Esophagus mucosa (tissue), 1 donor: Measurements from ENCODE around the gene PDLIM4. TPM values are rescaled to one million over a fixed set of nuclear protein-coding genes. Genes with fewer than 3 reads are reported as not detected.

Source experiments
- ATAC-seq: fragments of 200-7000 bp; cut with Tn5 transposase; one replicate; pipeline ENCODE4 v1.9.1; 2020
- total RNA-seq: library from RNA; stranded (reverse); gene quantifications from one replicate; pipeline ENCODE4 v1.2.4, GENCODE V29; 2023
- donor health status: DM: yes; HTN: yes; CAD: no.

PDLIM4 gene
- total RNA-seq, 1 donor from 2014 or later, result 26.9 TPM

GRCh38 chr5:132253452-132254320 is 3.8 kb upstream of the PDLIM4 start:
- peak; percentile 59 for ATAC-seq

DNA sequence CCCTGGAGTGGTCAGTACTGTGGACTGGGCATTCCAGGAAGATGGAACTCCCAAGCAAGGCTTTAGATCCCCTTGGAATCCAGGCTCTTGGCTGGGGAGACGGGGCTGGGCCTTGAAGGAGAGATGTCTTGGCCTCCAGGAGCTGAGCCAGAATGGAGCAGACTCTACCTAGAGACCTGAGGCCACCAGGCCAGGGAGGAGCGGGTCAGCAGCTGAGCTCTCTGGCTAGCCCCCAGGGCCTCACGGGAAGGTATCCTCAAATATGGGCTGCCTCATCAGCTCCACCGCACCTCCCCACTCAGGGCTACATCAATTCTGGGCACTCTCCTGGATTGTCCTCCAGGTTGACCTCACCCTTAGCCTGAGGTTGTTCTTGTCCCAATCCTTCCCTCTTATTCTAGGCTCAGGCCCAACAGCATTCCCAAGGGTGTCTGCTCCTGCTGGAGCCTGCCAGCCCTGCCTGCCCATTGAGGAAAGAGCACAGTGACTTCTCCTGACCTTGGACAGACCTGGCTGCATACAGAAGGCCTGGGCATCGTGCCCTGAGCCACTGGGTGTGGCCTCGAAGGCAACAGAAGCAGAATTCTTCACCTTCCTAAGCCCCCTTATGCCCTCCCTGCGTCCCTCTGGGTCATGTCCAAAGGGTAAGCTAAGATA is 3.0 kb upstream of the PDLIM4 start:
- ATAC-seq, result no peak

DNA sequence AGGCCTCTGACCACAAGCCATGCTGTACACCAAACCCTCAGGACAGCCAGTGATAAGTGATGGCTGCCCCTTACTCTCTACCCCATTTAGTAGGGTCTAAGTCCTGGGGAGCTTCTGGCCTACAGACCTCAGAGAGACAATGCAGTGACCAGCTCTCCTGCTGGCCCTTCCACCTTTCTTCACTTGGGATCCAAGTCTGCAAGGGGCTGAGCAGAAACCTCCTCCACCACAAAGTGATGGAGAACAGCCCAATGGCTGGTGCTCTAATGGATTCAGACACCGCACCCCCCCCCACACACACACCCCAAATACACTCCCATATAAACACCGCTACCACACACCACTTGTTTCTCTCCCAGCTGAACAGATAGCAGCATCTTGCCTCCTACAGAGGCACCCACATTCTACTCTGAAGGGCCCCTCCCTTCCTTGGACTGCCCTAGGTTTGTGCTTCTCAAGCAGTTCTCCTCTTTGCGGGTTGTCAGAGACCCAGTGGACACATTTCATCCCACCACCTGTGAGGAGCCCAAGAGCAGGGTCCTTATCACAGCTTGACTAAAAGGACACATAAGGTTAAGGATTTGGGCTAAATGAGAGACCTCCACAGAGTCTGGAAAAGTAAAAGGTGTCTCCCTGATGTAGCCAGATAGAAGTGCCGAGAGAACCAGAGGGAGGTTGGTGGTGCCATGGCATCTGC is 1.3 kb upstream of the PDLIM4 start:
- ATAC-seq, result no peak

DNA sequence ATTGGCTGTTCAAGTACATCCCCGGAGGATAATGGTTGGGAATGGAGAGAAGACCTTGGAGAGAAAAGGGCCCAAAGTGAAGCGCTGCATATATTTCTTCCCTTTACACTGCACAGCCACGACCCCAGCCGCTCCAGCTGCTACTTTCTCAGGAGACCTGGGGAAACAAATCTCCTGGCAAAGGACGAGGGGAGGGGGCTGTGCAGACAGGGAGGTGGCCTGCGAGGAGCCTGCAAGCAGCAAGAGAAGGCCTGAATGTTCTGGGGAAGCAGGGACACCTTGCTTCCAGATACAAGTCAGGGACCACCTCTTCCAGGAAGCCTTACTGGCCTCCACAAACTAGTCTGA is 739 bp upstream of the PDLIM4 start:
- no peak for ATAC-seq

DNA sequence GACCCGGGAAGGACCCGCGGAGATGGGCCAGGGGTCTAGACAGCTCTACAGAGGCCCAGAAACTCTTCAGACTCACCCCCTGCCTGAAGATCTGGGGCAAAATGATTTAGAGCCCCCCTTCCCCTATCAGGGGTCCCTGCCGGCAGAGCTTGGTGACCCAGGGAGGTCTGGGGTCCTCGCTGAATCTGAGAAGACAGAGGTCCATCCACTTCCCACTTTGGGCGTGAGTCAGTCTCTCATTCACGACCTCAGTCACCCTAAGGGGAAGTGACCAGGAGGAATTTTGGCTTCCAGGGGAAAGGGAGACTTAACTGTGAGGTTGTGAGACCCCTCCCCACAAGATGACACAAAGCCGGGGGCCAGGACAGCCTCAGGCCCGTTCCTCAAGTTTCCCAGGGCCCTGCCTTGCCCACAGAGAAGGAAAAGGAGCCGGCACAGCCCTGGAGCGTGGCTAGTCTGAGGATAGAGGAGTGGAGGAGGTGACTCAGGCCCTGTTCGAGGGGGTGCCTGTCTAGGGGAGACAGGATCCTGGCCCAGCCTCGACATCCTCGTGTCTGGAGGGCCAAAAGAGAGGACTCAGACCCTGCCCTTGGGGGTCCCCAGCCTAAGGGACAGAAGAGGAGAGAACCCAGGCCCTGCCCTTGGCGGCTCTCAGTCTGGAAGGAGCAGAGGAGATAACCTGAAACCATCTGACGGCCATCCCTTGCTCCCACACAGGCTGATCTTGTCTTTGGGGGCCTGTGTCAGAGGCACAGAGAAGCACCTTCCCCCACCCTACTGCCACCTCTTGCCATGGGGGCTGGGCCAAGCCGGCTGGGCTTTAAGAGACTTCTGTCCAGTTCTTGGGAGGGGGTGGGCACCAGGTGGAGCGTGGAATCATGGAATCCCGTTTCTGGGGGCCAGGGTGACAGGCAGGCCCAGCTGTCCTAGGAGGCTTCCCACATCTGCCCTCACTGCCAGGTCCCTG is 889 bp downstream of the PDLIM4 start:
- peak; percentile 60 for ATAC-seq

GRCh38 chr5:132259069-132259851 is 1.8 kb downstream of the PDLIM4 start:
- ATAC-seq, result peak; percentile 61

DNA sequence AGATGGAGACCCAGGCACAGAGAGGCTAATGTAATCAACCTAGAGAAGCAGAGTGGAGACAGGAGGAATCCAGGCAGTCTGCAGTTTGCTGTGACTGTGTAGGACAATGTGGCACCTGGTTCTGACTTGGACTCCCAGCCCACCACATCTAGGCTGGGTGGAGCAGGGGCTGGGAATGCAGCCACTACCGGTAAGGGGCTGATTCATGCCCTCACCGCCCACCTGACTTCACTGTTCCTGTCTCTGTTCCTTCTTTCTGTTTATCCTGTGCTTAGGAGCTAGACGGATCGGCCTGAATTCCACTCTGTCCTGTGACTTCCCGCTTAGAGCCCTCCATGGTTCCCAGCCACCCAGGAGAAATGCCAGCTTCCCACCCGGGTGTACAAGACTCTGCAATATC is 2.6 kb downstream of the PDLIM4 start:
- ATAC-seq, result peak; percentile 6

DNA sequence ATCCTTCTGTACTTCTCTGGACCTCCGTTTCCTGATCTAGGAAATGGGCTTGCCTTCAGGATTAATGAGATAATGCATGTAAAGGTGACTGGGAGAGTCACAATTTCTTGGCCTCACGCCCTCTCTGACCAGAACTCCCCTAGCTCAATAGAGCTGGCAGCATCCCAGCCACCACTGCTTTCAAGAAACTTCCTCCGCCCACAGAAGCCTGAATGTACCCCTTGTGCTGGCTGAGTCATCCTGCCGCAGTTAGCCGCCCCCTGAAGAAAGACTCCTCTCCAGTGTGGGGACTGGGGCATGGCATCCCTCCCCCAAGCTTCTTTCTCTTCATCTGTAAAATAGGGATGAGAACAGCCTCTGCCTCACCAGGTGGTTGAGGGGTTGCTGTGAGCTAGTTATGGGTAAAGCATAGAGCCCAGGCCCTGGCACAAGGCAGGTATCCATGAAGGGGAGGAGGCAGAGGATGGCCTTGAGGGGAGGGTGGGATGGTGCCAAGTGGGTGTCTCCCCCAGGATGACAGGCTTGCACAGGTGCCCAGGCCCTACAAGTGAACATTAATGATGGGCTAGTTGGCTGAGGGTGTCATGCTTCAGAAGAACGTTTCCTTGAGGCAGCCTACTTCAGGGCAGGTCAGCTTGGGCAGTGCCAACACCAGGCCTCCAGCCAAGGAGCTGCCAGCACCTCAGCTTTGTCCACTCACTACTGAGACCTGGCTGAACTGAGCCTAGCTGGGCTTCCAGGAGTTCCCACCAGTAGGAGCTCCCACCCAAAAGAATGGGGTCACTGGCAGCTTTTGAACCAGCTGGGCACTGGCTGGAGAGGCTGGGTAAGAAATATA is 3.4 kb downstream of the PDLIM4 start:
- ATAC-seq, result no peak

DNA sequence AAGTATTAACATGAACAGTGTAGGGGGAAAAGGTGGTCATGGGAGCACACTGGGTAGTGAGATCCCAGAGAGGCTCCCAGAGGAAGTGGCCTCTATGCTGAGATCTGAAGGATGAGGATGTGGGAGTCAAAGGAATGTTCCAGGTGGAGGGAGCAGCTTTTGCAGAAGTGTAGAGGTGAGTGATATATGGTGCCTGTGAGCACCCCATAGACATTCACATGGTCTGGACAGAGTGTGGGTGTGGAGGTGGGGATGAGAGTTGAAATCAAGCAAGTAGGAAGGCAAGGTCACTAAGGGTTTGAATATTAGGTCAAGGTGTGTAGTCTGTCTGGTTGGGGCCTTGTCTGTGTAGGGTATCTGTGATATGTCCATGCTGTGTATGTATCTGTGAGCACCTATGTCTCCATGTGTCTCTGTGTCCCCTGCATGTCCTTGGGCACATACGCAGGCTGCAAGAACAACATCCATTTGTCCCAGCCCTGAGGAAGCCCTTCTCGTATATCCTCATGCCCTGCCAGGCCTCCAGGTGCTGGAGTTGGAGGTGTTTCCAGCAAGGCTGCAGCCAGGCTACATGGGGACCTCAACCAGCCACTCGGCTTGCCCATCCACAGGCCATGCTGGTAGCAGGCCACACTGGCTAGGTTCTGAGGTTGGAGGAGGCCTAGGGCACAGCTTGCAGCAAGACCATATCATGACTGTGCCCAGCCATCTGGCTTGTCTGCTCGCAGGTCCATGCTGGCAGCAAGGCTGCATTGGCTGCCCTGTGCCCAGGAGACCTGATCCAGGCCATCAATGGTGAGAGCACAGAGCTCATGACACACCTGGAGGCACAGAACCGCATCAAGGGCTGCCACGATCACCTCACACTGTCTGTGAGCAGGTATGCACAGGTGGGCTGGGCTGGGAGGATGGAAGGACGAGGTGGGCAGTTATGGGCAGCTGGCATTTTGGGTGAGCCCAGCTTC is 4.7 kb downstream of the PDLIM4 start:
- ATAC-seq, result no peak

- ATAC-seq, result no peak
These were observed 5.5 kb downstream of the PDLIM4 start for GRCh38 chr5:132262882-132263547.

DNA sequence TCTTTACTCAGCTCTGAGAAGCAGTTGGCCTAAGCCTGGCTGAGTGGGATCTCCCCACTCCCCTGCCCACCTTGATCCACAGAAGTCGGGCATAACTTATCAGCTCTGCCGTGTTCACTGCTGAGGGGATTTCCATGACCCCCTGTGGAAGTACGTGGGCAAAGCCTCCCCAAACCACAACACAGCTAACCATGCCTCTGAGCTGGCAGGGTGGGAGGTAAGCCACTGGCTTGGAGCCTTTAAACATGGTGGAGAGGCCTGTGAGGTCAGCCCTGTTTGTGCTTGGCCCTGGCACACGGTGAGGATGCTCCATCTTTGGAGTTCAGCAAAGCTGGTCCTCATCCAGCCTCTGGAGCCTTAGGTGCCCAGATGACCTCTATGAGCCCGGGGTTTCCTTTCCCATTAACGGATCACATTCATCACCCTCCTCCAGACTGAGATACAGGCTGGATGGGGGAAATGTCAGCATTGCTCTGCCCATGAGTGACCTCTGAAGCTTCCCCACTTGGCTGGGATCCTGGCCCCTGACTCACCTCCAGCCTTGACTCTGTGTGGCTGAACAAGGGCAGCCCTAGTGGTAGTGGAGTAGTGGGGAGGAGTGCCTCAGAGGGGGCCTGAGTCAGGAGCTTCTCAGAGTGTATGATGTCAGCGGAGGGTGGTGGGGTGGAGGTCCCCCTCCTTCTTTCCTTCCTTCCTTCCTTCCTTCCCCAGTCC is 6.2 kb downstream of the PDLIM4 start:
- no peak for ATAC-seq

- no peak for ATAC-seq
These were observed 7.2 kb downstream of the PDLIM4 start for GRCh38 chr5:132264546-132265335.

DNA sequence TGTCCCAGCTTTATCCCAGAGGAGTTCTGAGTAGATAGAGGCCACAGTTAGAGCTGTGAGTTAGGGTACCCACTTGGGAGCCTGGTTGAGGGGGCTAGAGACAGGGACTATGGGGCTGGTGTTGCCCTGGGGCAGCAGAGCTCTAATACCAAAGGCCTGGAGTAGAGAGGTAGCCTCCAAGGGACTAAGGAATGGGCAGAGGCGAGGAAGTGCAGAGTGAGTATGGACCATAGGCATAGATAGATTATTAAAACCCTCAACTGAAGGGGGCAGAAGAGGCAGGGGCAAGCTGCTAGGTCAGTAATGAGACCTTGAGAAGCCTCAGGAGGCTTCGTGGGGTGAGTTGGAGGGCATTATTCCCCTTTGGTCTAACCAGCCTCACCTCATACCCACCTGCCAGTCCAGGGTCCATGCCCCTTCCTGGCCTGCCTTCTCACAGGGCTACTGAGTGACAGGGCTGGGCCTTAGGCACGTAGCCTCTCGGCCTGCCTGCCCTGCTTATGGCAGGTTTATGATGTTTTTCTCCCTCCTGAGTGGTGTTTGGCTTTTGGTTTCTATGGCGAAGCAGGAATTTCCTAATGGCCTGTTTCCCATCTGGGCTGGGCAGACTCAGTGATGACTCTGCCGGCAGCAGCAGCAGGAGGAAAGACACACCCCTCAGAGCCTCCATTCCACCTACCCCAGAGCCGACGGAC is 8.0 kb downstream of the PDLIM4 start:
- ATAC-seq, result peak; percentile 62

- ATAC-seq, result no peak
These were observed 8.7 kb downstream of the PDLIM4 start for GRCh38 chr5:132266031-132266835.

- no peak for ATAC-seq
These were observed 9.3 kb downstream of the PDLIM4 start for GRCh38 chr5:132266836-132267160.
